H9 (cell line): ENCODE measurements around the gene CAMK2N2. TPM values are rescaled to one million over a fixed set of nuclear protein-coding genes. Genes with fewer than 3 reads are reported as not detected.

Experiments used
- DNase-seq: peaks from one replicate; pipeline ENCODE4 v3.0.0-alpha.2; 2017
- H2AFZ ChIP-seq: one replicate; pipeline ENCODE4 v1.6.1; 2013; ENCODE audit warnings: mild to moderate bottlenecking, low read length, control low read depth, moderate library complexity
- H2AK5ac ChIP-seq: 2 replicates; pipeline ENCODE4 v1.6.1; 2013; ENCODE audit warnings: low read length, control low read depth, mixed read lengths; ENCODE audit not compliant: insufficient read length
- H2BK120ac ChIP-seq: one replicate; pipeline ENCODE4 v1.6.1; 2013; ENCODE audit warnings: low read depth, mild to moderate bottlenecking, low read length, control low read depth, inconsistent platforms; ENCODE audit not compliant: poor library complexity, severe bottlenecking
- H2BK12ac ChIP-seq: 2 replicates; pipeline ENCODE4 v1.6.1; 2013; ENCODE audit warnings: low read length, control low read depth, mixed read lengths, low read depth; ENCODE audit not compliant: insufficient read length
- H2BK15ac ChIP-seq: 2 replicates; pipeline ENCODE4 v1.6.1; 2013; ENCODE audit warnings: low read depth, low read length, control low read depth
- H2BK20ac ChIP-seq: one replicate; pipeline ENCODE4 v1.6.1; 2013; ENCODE audit warnings: low read depth, mild to moderate bottlenecking, low read length, control low read depth, inconsistent platforms; ENCODE audit not compliant: poor library complexity, severe bottlenecking
- H2BK5ac ChIP-seq: 2 replicates; pipeline ENCODE4 v1.6.1; 2013; ENCODE audit warnings: low read length, control low read depth, mixed read lengths; ENCODE audit not compliant: insufficient read length
- H3K14ac ChIP-seq: 2 replicates; pipeline ENCODE4 v1.6.1; 2013; ENCODE audit warnings: low read length, control low read depth; ENCODE audit not compliant: insufficient read depth
- H3K18ac ChIP-seq: 2 replicates; pipeline ENCODE4 v1.6.1; 2013; ENCODE audit warnings: low read depth, mild to moderate bottlenecking, mixed read lengths, low read length, control low read depth; ENCODE audit not compliant: insufficient read length
- H3K23ac ChIP-seq: 2 replicates; pipeline ENCODE4 v1.6.1; 2013; ENCODE audit warnings: low read length, control low read depth, mixed read lengths, low read depth; ENCODE audit not compliant: insufficient read length
- H3K23me2 ChIP-seq: 2 replicates; pipeline ENCODE4 v1.6.1; 2013; ENCODE audit warnings: low read depth, mild to moderate bottlenecking, mixed read lengths, low read length, control low read depth; ENCODE audit not compliant: insufficient read length, poor library complexity, severe bottlenecking
- H3K27ac ChIP-seq: 2 replicates; pipeline ENCODE4 v1.5.1; 2013; ENCODE audit warnings: low read length, control low read depth, mixed read lengths, low read depth; ENCODE audit not compliant: insufficient read length
- H3K27me3 ChIP-seq: 2 replicates; pipeline ENCODE4 v1.6.1; 2013; ENCODE audit warnings: low read length, control low read depth, inconsistent platforms; ENCODE audit not compliant: insufficient read depth
- H3K4ac ChIP-seq: 2 replicates; pipeline ENCODE4 v1.6.1; 2013; ENCODE audit warnings: low read depth, mild to moderate bottlenecking, control low read depth, inconsistent platforms, low read length, moderate library complexity
- H3K4me1 ChIP-seq: 2 replicates; pipeline ENCODE4 v1.6.1; 2013; ENCODE audit warnings: low read length, control low read depth, inconsistent platforms; ENCODE audit not compliant: insufficient read depth
- H3K4me2 ChIP-seq: 2 replicates; pipeline ENCODE4 v1.6.1; 2013; ENCODE audit warnings: low read length, control low read depth, mixed read lengths; ENCODE audit not compliant: insufficient read length, insufficient read depth
- H3K56ac ChIP-seq: 2 replicates; pipeline ENCODE4 v1.6.1; 2013; ENCODE audit warnings: low read depth, mild to moderate bottlenecking, mixed read lengths, low read length, control low read depth; ENCODE audit not compliant: insufficient read length
- H3K79me1 ChIP-seq: 2 replicates; pipeline ENCODE4 v1.6.1; 2013; ENCODE audit warnings: low read depth, mild to moderate bottlenecking, moderate library complexity, low read length, control low read depth, inconsistent platforms; ENCODE audit not compliant: insufficient read depth, poor library complexity, severe bottlenecking
- H3K79me2 ChIP-seq: 2 replicates; pipeline ENCODE4 v1.6.1; 2013; ENCODE audit warnings: low read length, control low read depth, inconsistent platforms; ENCODE audit not compliant: insufficient read depth
- H3K9ac ChIP-seq: 2 replicates; pipeline ENCODE4 v1.6.1; 2013; ENCODE audit warnings: low read length, control low read depth, mixed read lengths; ENCODE audit not compliant: insufficient read length; ENCODE audit errors: extremely low read depth
- H3K9me3 ChIP-seq: one replicate; pipeline ENCODE4 v1.6.1; 2013; ENCODE audit warnings: low read depth, low read length, inconsistent platforms; ENCODE audit not compliant: control insufficient read depth
- H3T11ph ChIP-seq: one replicate; pipeline ENCODE4 v1.6.1; 2013; ENCODE audit warnings: mild to moderate bottlenecking, low read length, control low read depth, inconsistent platforms
- H4K20me1 ChIP-seq: one replicate; pipeline ENCODE4 v1.6.1; 2013; ENCODE audit not compliant: control insufficient read depth, insufficient read length, insufficient read depth
- H4K5ac ChIP-seq: 2 replicates; pipeline ENCODE4 v1.6.1; 2013; ENCODE audit warnings: low read depth, mild to moderate bottlenecking, mixed read lengths, low read length, control low read depth; ENCODE audit not compliant: insufficient read length
- H4K8ac ChIP-seq: replicated peaks from 2 replicates; pipeline ENCODE4 v1.6.1; 2013; ENCODE audit warnings: low read length, control low read depth, mixed read lengths, low read depth; ENCODE audit not compliant: insufficient read length
- H4K91ac ChIP-seq: 2 replicates; pipeline ENCODE4 v1.6.1; 2013; ENCODE audit warnings: low read depth, mild to moderate bottlenecking, moderate library complexity, mixed read lengths, low read length, control low read depth; ENCODE audit not compliant: insufficient read length
- H3K27ac Mint-ChIP-seq, 3 experiments: 2 replicates in 2 of 3; 3 replicates in 1 of 3; pipeline ENCODE4 v1.8.0; 2020 to 2021; ENCODE audit warnings: mixed read lengths in 3 of 3, mild to moderate bottlenecking in 1 of 3, moderate library complexity in 1 of 3
- H3K27me3 Mint-ChIP-seq: 2 replicates; pipeline ENCODE4 v1.8.0; 2021; ENCODE audit warnings: low read depth, mild to moderate bottlenecking, moderate library complexity, mixed read lengths
- H3K36me3 Mint-ChIP-seq, 3 experiments: 2 replicates in 2 of 3; 3 replicates in 1 of 3; pipeline ENCODE4 v1.8.0; 2020 to 2021; ENCODE audit warnings: low read depth in 3 of 3, mixed read lengths in 3 of 3; ENCODE audit not compliant: insufficient read depth in 1 of 3
- H3K4me1 Mint-ChIP-seq, 2 experiments: 2 replicates each; pipeline ENCODE4 v1.8.0; 2020; ENCODE audit warnings: mixed read lengths in 2 of 2
- H3K4me3 Mint-ChIP-seq, 2 experiments: 2 replicates in 1 of 2; 3 replicates in 1 of 2; pipeline ENCODE4 v1.8.0; 2020 to 2021; ENCODE audit warnings: mild to moderate bottlenecking in 2 of 2, mixed read lengths in 2 of 2, moderate library complexity in 1 of 2
- H3K9me3 Mint-ChIP-seq, 2 experiments: 2 replicates in 1 of 2; 3 replicates in 1 of 2; pipeline ENCODE4 v1.8.0; 2020; ENCODE audit warnings: mild to moderate bottlenecking in 2 of 2, mixed read lengths in 2 of 2, moderate library complexity in 1 of 2
- CTCF ChIP-seq: fragments of 200-600 bp; sonication (generic); conservative IDR thresholded peaks from 3 replicates; pipeline ENCODE4 v1.8.0; 2021; ENCODE audit warnings: antibody characterized with exemption, mild to moderate bottlenecking
- WGBS: extraction: QIAGEN DNeasy Blood & Tissue Kit; methylation state at CpG from one replicate; pipeline ENCODE4 v1.1.7; 2013; ENCODE audit warnings: missing lambda C conversion rate, low lambda C conversion rate, mixed read lengths; ENCODE audit not compliant: insufficient read length; ENCODE audit errors: extremely low coverage; 5-methylcytosine and 5-hydroxymethylcytosine counted together
- total RNA-seq: library from RNA; stranded (reverse); gene quantifications from 2 replicates; pipeline ENCODE4 v1.2.1, GENCODE V29; 2021

Gene CAMK2N2
- total RNA-seq, 1 experiment from 2014 or later, result 12.6 TPM

- Histone ChIP-seq H2AFZ (no peak overlapping the region), H3K23ac (no peak overlapping the region), H4K8ac (no peak overlapping the region), H3K18ac (no peak overlapping the region), H2BK120ac (no peak overlapping the region), H2BK12ac (no peak overlapping the region), H3K23me2 (no peaks in the 10 kb centered on the region), H3K14ac (no peak overlapping the region), H3K79me1 (no peaks in the 10 kb centered on the region), H3K79me2 (no peaks in the 10 kb centered on the region), H2BK20ac (no peak overlapping the region), H4K91ac (no peak overlapping the region), H3K27ac (no peak overlapping the region), H3K4me2 (no peak overlapping the region), H2AK5ac (no peak overlapping the region), H2BK5ac (no peak overlapping the region), H3K9ac (no peak overlapping the region), H3T11ph (no peak overlapping the region), H2BK15ac (no peak overlapping the region), H3K56ac (no peak overlapping the region), H4K5ac (no peak overlapping the region), H4K20me1 (peaks cover 2% of the 10 kb centered on the region), H3K4ac (no peak overlapping the region), H3K27me3 (no peaks in the 10 kb centered on the region), H3K4me1 (no peaks in the 10 kb centered on the region), H3K9me3 (no peaks in the 10 kb centered on the region)
- peaks cover 59 to 72% (median 63%) of the 10 kb centered on the region in 3 experiments for H3K36me3 Mint-ChIP-seq
- no peak for DNase-seq
- TF ChIP-seq CTCF, result no peak
- peak overlapping the region in 1 of 3 experiments; percentile 60; a peak in 1 of 7 replicates for H3K27ac Mint-ChIP-seq
- no peaks in the 10 kb centered on the region for H3K27me3 Mint-ChIP-seq
- H3K4me1 Mint-ChIP-seq, result no peaks in the 10 kb centered on the region; a peak in 1 of 4 replicates
- no peak overlapping the region for H3K4me3 Mint-ChIP-seq
- H3K9me3 Mint-ChIP-seq, result no peaks in the 10 kb centered on the region; a peak in 1 of 5 replicates
- WGBS, result no CpG with 5 or more reads among the region's 9 CpGs
Measured at GRCh38 chr3:184307915-184308314, 46.6 kb upstream of the CAMK2N2 start.
